ENCODE measurements around the gene SPACA4.

DNA sequence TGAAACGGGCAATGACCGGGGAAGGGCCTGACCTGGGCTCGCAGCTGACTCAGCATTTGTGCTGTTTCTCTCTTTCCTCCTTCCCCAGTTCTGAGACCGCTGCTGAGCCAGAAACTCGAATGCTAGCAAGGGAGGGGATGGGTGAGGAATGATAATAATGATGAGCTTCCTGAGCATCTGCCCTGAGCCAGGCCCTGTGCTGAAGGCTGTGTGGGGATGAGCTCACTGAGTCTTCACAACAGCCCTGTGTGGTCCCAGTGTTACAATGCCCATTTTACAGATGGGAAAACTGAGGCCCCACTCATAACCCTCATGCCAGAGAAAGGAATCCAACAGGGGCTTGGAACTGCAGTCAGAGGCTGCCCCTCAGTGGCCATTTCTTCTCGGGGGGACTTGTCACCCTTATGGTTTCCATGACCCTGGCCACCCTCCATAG is 46.4 kb upstream of the SPACA4 start:
- TF ChIP-seq, protein P1, sequence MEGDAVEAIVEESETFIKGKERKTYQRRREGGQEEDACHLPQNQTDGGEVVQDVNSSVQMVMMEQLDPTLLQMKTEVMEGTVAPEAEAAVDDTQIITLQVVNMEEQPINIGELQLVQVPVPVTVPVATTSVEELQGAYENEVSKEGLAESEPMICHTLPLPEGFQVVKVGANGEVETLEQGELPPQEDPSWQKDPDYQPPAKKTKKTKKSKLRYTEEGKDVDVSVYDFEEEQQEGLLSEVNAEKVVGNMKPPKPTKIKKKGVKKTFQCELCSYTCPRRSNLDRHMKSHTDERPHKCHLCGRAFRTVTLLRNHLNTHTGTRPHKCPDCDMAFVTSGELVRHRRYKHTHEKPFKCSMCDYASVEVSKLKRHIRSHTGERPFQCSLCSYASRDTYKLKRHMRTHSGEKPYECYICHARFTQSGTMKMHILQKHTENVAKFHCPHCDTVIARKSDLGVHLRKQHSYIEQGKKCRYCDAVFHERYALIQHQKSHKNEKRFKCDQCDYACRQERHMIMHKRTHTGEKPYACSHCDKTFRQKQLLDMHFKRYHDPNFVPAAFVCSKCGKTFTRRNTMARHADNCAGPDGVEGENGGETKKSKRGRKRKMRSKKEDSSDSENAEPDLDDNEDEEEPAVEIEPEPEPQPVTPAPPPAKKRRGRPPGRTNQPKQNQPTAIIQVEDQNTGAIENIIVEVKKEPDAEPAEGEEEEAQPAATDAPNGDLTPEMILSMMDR (IDR thresholded peaks at IDR 0.05), result no peak
- no peak for TF ChIP-seq EP300 (IDR thresholded peaks at IDR 0.05)
